NCI-H1105 treated with DMSO at 0.1 percent for 48 hours (cell line): Measurements from ENCODE around the gene SLC10A4.
"Not testable (repeated sequence)": the region's sequence is repeated elsewhere in the genome, so short reads cannot be mapped to it uniquely, and the experiment has no call there.

ENCODE experiments used
- DNase-seq: peaks from one replicate; lab custom pipeline; 2025; lab: John Stamatoyannopoulos, UW

The SLC10A4 gene, protein sequence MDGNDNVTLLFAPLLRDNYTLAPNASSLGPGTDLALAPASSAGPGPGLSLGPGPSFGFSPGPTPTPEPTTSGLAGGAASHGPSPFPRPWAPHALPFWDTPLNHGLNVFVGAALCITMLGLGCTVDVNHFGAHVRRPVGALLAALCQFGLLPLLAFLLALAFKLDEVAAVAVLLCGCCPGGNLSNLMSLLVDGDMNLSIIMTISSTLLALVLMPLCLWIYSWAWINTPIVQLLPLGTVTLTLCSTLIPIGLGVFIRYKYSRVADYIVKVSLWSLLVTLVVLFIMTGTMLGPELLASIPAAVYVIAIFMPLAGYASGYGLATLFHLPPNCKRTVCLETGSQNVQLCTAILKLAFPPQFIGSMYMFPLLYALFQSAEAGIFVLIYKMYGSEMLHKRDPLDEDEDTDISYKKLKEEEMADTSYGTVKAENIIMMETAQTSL

DNA sequence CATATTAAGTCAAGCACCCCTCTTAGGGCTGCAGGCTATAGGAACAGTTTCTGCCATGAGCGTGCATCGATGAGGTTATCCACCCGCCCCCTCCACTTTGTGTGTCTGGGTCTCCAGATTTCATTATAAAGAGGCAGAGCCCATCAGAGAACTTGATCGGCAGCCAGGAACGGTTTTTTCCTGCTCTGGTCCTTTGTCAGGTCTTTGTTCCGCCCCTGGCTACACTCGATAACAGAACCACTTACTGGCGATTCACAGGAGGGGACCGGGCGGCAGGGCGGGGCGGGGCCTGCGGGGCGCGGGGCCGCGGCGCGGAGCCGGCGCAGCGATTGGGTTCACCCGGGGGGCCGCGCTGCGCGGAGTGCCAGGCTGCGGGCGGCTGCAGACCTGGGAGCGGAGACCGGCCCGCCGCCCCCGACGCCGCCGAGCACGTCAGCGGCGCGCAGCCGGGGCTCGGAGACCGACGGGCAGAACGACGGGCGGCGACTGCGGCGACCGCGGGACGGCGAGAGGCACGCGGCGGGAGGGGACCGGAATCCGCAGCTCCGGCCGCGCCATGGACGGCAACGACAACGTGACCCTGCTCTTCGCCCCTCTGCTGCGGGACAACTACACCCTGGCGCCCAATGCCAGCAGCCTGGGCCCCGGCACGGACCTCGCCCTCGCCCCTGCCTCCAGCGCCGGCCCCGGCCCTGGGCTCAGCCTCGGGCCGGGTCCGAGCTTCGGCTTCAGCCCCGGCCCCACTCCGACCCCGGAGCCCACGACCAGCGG, at the start of gene SLC10A4:
TSS of gene SLC10A4 (plus strand) at position 338 of the 771 bp plus-strand sequence. CDS start at position 557, 219 bp downstream.
- peak; percentile 70 for DNase-seq

- no peak for DNase-seq
These were observed 46.8 kb upstream of the SLC10A4 start for GRCh38 chr4:48436318-48436717.

DNA sequence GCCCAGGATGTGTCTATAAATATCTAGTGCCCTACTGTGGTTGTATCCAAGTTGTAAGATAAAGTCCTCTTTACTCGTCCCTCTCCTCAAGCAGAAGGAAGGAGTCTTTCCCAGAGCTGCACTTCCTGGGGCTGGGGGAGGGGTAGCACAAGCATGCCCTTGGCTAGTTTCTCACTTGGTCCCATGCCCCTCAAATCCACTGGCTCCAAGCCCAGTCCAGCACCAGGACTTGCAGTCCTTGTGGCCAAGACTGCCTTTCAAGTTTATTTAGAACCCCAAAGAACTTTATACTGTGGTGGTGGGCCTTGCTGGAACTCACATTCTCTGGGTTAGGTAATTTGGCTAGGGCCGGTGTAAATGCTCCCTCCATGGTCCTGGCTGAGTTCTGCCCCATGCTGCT, 43.2 kb upstream of the SLC10A4 start:
- DNase-seq, result no peak

- not testable (repeated sequence) for DNase-seq
These were observed 42.2 kb upstream of the SLC10A4 start for GRCh38 chr4:48440914-48441313.

DNA sequence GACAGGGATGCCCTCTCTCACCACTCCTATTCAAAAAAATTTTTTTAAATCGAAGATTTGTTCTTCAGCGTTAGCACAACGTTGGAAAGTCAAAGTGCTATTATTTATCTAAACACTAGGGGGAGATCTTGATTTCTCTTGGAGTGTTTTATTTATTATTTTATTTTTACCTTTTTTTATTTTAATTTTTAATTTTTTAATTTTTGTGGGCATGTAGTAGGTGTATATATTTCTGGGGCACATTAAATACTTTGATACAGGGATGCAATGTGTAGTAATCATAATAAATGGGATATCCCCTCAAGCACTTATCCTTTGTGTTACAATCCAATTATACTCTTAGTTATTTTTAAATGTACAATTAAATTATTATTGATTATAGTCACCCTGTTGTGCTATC, 37.4 kb upstream of the SLC10A4 start:
- DNase-seq, result no peak

DNA sequence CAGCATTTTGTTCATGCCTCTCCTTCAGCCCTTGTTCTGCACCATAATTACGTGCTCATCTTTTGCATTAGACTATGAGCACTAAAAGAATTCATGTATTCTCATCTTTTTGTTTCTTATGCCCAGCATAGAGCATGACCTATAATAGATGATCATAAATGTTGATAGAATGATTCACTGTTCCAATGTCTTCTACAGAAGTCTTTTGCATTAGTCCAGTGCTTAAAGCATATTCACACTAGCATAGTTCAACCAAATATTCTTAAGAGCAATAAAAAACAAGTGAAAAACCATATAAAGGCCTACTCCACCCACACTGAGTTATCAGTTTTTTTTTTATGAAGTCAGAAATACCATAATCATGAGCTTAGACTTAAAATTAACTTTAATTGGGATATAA, 36.5 kb upstream of the SLC10A4 start:
- no peak for DNase-seq

- no peak for DNase-seq
These were observed 34.0 kb upstream of the SLC10A4 start for GRCh38 chr4:48449151-48449550.

DNA sequence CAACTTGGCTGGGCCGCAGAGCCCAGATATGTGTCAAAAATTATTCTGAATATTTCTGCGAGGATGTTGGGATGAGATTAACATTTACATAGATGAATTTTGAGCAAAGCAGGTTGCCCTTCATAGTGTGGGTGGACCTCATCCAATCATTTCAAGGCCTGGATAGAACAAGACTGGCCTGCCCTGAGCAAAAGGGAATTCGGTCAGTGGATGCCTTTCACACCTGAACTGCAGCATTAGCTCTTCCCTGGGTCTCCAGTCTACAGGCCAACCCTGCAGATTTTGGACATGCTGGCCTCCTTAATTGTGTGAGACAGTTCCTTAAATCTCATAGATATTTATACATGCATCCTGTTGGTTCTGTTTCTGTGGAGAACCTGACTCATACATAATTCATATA, 32.4 kb upstream of the SLC10A4 start:
- no peak for DNase-seq

DNA sequence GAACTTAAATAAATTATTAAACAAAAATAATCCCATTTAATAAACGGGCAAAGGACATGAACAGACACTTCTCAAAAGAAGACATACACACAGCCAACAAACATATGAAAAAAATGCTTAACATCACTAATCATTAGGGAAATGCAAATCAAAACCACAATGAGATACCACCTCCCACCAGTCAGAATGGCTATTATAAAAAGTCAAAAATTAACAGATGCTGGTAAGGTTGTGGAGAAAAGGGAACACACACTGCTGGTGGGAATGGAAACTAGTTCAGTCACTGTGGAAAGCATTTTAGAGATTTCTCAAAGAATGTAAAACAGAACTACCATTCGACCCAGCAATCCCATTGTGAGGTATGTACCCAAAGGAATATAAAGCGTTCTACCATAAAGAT, 31.5 kb upstream of the SLC10A4 start:
- not testable (repeated sequence) for DNase-seq

GRCh38 chr4:48454591-48454990, 28.6 kb upstream of the SLC10A4 start:
- DNase-seq, result no peak

DNA sequence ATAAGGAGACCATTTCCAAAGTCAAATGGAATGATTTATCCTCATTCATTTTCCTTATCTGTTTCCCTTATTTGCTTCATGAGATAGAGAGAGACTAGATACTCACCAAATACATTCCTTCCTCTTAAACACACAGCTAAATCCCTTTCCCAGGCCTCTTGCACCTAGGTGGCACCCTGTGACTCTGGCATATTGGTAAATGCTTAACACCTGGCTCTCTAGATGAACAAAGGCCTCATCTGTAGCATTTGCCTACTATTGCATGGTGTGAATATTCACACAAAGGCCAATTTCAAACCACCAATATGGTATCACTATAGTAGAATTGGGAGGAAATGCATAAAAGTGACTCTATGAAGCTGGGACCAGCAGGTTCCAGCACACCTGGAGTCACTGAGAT, 22.1 kb upstream of the SLC10A4 start:
- no peak for DNase-seq

DNA sequence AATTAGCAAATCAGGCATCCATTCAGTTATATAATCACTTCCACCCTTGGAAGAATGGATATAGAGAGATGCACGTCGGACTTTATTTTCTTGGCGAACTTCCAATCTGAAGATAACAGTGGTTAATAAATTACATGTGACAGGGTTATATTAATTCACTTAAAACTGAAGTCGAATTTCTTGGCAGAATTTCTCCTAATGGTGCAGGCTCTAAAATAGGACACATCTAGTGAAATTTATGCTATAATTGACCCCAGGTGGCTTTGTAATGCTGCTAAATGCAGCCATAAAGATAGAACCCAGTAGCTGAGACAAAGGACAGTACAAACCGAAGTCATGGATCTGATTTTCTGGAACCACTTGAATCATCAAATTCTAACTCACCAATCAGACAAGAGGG, 20.8 kb upstream of the SLC10A4 start:
- peak; percentile 89 for DNase-seq

GRCh38 chr4:48467442-48467841, 15.7 kb upstream of the SLC10A4 start:
- DNase-seq, result no peak

DNA sequence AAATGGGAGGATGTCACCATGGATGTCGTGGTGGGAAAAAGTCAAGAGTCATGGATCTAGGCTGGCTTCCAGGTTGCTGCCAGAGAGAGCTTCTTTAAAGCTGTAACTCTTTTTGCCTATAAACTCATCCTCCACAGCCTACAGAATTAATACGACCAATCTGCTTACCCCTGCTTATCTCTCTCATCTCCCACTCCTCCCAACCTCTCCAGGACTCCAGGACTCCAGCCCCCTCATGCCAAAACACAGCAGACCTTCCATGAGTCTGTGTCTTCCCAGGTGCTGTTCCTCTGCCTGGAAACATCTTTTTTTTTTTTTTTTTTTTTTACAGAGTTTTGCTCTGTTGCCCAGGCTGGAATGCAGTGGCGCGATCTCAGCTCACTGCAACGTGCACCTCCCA, 15.3 kb upstream of the SLC10A4 start:
- DNase-seq, result no peak

GRCh38 chr4:48470137-48470536, 13.0 kb upstream of the SLC10A4 start:
- no peak for DNase-seq

DNA sequence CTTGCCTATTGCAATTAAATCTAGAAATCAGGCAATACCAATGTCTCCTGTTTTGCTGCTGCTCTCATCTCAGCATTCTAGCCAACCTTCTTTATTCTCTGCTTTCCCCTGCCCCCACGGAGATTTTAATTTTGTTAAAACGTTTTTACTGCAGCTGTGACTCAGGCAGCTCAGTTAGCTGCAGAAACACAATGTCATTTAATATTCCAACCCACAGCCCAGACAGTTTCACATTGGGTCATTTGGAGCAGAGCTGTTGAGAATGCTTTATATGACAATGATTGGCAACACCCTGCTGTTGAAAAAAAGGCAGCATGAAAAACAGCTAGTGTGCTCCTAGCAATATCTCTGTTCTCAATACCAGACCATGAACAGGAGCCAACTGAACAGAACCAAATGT, 12.6 kb upstream of the SLC10A4 start:
- no peak for DNase-seq

DNA sequence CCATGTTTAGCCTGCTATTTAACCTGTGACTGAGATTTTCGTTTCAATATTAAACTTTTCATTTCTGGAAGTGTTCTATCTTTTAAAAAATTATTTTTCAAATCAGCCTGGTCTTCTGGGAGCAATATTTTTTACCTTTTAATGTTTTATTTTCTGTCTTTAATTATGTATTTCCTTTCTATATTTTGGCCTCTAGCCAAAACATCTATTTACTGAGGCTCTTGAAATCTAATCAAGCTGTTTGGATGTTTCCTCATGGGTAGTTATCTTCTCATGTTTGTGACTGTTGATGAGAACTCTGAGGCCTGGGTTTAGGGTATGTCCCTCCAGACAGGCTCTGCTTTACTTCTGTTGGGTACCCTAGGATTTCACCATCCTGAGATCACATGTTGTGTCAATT, 10.3 kb upstream of the SLC10A4 start:
- peak; percentile 70 for DNase-seq

DNA sequence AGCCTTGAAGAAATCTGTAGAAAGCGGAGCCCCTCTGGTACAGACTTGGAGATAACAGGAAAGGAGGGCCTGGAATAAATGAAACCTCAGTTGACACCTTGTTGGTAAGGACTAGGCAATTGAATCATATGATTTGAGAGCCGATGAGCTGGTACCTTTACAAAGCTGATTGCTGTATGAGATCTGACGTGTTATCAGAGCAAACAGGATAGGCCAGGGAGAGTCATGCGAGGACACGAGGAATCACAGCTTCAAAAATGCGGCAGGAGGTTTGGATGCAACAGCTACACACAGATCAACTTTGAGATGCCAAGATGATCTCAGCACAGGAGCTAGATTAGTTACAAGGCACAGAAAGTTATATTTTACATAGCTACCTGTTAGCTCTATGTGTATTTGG, 7.4 kb upstream of the SLC10A4 start:
- DNase-seq, result no peak

DNA sequence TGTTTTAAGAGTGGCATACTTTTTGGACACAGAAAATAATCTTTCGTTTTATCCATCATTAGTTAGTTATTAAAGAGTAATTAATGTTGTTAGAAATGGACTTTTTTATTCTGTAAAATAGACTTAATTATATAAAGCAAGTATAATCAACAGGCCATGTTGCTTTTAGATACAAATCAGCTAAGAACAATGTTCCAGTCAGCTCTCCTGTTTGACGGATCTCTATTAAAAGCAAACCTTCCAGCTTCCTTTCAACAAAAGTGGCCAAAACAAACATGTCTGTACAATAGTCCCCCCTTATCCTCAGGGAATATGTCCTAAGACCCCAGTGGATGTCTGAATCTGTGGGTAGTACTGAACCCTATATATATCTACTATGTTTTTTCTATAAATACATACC, 4.9 kb upstream of the SLC10A4 start:
- DNase-seq, result no peak

DNA sequence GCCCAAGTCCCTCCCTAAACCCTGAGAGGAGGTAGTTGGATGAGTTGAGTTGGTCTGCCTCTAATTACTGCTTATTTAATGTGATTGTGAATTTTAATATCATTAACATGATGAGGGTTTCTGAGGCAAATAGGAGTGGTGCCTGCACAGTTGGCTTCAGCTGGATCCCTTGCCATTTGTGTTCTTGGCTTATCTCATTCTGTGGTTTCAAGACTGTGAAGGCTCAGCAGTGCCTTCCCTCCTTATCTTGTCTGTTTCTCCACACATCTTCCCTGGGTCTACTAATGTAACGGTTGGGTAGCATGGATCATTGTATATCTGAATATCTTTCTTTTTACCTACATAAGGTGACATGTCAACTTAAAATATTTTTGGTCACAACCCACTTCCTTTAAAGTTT, 1.6 kb upstream of the SLC10A4 start:
- no peak for DNase-seq

GRCh38 chr4:48483777-48484493, 792 bp downstream of the SLC10A4 start:
- no peak for DNase-seq

DNA sequence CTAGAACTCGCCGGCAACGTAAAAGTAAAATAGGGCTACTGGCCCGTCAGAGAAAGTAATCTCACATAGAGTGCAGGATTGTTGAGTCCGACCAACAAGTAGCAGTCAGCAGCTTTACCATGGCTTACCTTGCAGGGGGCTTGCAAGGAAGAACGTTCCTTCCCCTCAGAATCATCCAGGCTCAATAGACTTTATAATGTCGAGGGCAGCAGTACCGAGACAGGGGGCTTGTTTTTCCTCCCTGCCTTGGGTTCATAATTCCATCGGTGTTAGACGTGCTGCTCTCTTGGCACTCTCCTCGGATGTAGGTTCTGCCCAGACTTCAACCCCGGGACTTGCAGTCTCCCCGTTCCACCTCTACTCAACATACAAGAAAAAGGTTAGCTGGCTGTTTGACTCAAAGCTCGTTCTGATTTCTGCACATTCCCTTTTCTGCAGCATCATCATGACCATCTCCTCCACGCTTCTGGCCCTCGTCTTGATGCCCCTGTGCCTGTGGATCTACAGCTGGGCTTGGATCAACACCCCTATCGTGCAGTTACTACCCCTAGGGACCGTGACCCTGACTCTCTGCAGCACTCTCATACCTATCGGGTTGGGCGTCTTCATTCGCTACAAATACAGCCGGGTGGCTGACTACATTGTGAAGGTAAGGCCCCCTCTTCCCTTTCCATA, 1.5 kb downstream of the SLC10A4 start:
- DNase-seq, result no peak
